Common myeloid progenitor, CD34-positive (primary cell): ENCODE measurements around the gene BIRC7.
A peak's percentile ranks its signal among the peaks of the same experiment; 100 is the strongest.

Experiments used
- CTCF ChIA-PET: fragments of 350-600 bp; sonication (Branson Sonifier 250); formaldehyde crosslinking; loops from one replicate; lab custom pipeline; 2021; ENCODE audit warnings: antibody characterized with exemption; lab: Charles Lee
- POLR2A ChIA-PET: fragments of 350-600 bp; sonication (Branson Sonifier 250); formaldehyde crosslinking; loops from one replicate; lab custom pipeline; 2021; ENCODE audit warnings: antibody characterized with exemption; lab: Charles Lee
- DNase-seq, 3 donors: peaks; one replicate each; pipeline versions ENCODE4 v3.0.0 to v3.0.0-alpha.2; 2013
- H3K27ac ChIP-seq, 2 experiments: 1 replicate in 1 of 2; 2 replicates in 1 of 2; pipeline ENCODE4 v1.7.0; 2013; ENCODE audit warnings: inconsistent platforms in 2 of 2, low read length in 2 of 2, mild to moderate bottlenecking in 2 of 2, low read depth in 1 of 2, moderate library complexity in 1 of 2; ENCODE audit not compliant: severe bottlenecking in 2 of 2, insufficient read depth in 1 of 2, poor library complexity in 1 of 2
- H3K27me3 ChIP-seq, 5 experiments: replicated peaks in 2 of 5; 1 replicate in 3 of 5; 2 replicates in 2 of 5; pipeline versions ENCODE4 v1.6.1 to v1.7.0; 2013; ENCODE audit warnings: low read length in 4 of 5, mild to moderate bottlenecking in 2 of 5, moderate library complexity in 2 of 5, inconsistent platforms in 1 of 5; ENCODE audit not compliant: insufficient read depth in 5 of 5, control insufficient read depth in 4 of 5
- H3K36me3 ChIP-seq, 4 experiments: 1 replicate in 2 of 4; 2 replicates in 2 of 4; pipeline versions ENCODE4 v1.6.1 to v1.7.0; 2013; ENCODE audit warnings: low read length in 3 of 4, control low read depth in 1 of 4, mild to moderate bottlenecking in 1 of 4; ENCODE audit not compliant: control insufficient read depth in 4 of 4, insufficient read depth in 4 of 4
- H3K4me1 ChIP-seq, 4 experiments: 1 replicate in 3 of 4; 2 replicates in 1 of 4; pipeline versions ENCODE4 v1.6.1 to v1.7.1; 2013; ENCODE audit warnings: low read length in 3 of 4, mild to moderate bottlenecking in 3 of 4, control low read depth in 1 of 4, inconsistent platforms in 1 of 4, moderate library complexity in 1 of 4; ENCODE audit not compliant: control insufficient read depth in 4 of 4, insufficient read depth in 4 of 4; ENCODE audit errors: control extremely low read depth in 1 of 4
- H3K4me3 ChIP-seq, 7 experiments: 1 replicate in 4 of 7; 2 replicates in 3 of 7; pipeline versions ENCODE4 v1.5.1 to v1.7.0; 2013; ENCODE audit warnings: mild to moderate bottlenecking in 7 of 7, low read length in 6 of 7, moderate library complexity in 6 of 7, inconsistent platforms in 2 of 7, low read depth in 2 of 7, control low read depth in 1 of 7; ENCODE audit not compliant: insufficient read depth in 4 of 7, control insufficient read depth in 1 of 7; ENCODE audit errors: extremely low read depth in 1 of 7
- H3K9me3 ChIP-seq, 5 experiments: 1 replicate in 4 of 5; 2 replicates in 1 of 5; pipeline versions ENCODE4 v1.6.1 to v1.7.1; 2013; ENCODE audit warnings: low read length in 4 of 5, mild to moderate bottlenecking in 2 of 5, inconsistent platforms in 1 of 5, low read depth in 1 of 5, moderate library complexity in 1 of 5; ENCODE audit not compliant: control insufficient read depth in 4 of 5, insufficient read depth in 2 of 5; ENCODE audit errors: control extremely low read depth in 1 of 5
- WGBS: methylation state at CpG from one replicate; pipeline ENCODE4 v1.1.5; 2013; ENCODE audit not compliant: insufficient coverage; 5-methylcytosine and 5-hydroxymethylcytosine counted together

BIRC7 gene

GRCh38 chr20:63253065-63253437 is 17.3 kb downstream of the BIRC7 start:
- Histone ChIP-seq H3K27me3 (peaks cover 7 to 93% (median 38%) of the 10 kb centered on the region in 5 experiments), H3K4me1 (peaks cover 0 to 16% (median 5%) of the 10 kb centered on the region in 4 experiments), H3K4me3 (no peak overlapping the region), H3K27ac (no peak overlapping the region), H3K9me3 (peaks cover 0 to 3% (median 0%) of the 10 kb centered on the region in 5 experiments), H3K36me3 (no peaks in the 10 kb centered on the region)
- ChIA-PET POLR2A (interaction anchor here (0.9 kb wide), 1 partner anchor 20 kb away, joined by 3 read pairs; the partner anchor contains the start of gene ARFGAP1), CTCF (interaction anchor here (1.2 kb wide), 1 partner anchor 30 kb away, joined by 9 read pairs; no protein-coding TSS in a partner anchor)
- no peak for DNase-seq
- 13% methylated on average over 12 of the region's 16 CpGs for whole genome bisulfite sequencing

GRCh38 chr20:63253438-63254231 is 17.9 kb downstream of the BIRC7 start:
- DNase-seq: peak in 2 of 3 donors; percentile 21 to 37
- ChIA-PET CTCF (interaction anchor here (0.7 to 1.2 kb wide), 2 partner anchors 28 to 31 kb away, joined by 3 to 9 read pairs; no protein-coding TSS in a partner anchor), POLR2A (interaction anchor here (0.6 to 0.9 kb wide), 2 partner anchors 9 to 19 kb away, joined by 3 read pairs; partner anchors contain the start of gene ARFGAP1)
- 0% methylated on average over 80 of the region's 89 CpGs for WGBS
- Histone ChIP-seq H3K4me1 (peaks cover 0 to 16% (median 5%) of the 10 kb centered on the region in 4 experiments), H3K27ac (no peak overlapping the region), H3K4me3 (peak overlapping the region in 1 of 7 experiments; percentile 26), H3K36me3 (no peaks in the 10 kb centered on the region), H3K9me3 (peaks cover 0 to 3% (median 0%) of the 10 kb centered on the region in 5 experiments), H3K27me3 (peaks cover 7 to 93% (median 43%) of the 10 kb centered on the region in 5 experiments)

- no peak for DNase-seq
- H3K27me3 ChIP-seq: peaks cover 7 to 93% (median 40%) of the 10 kb centered on the region in 5 experiments
- H3K36me3 ChIP-seq: no peaks in the 10 kb centered on the region
- H3K27ac ChIP-seq: no peak within 1 kb of the TSS
- POLR2A ChIA-PET: interaction anchor here (0.6 kb wide), 1 partner anchor 10 kb away, joined by 3 read pairs; no protein-coding TSS in a partner anchor
- peak within 1 kb of the TSS in 1 of 7 experiments; percentile 26 for H3K4me3 ChIP-seq
- 1% methylated on average over 25 of the region's 46 CpGs for WGBS
- CTCF ChIA-PET: interaction anchor here (0.7 to 1.2 kb wide), 2 partner anchors 29 to 31 kb away, joined by 3 to 9 read pairs; no protein-coding TSS in a partner anchor
- peaks cover 0 to 16% (median 5%) of the 10 kb centered on the region in 4 experiments for H3K4me1 ChIP-seq
- peaks cover 0 to 3% (median 0%) of the 10 kb centered on the region in 5 experiments for H3K9me3 ChIP-seq
Observed at GRCh38 chr20:63254232-63254605, 18.5 kb downstream of the BIRC7 start, which contains the start of gene NKAIN4. TSS of gene NKAIN4 (minus strand) at chr20:63254463. CDS start at chr20:63254450, 13 bp downstream.

GRCh38 chr20:63254606-63255384 is 19.1 kb downstream of the BIRC7 start:
- no peak overlapping the region for H3K27ac ChIP-seq
- H3K27me3 ChIP-seq: peaks cover 7 to 93% (median 39%) of the 10 kb centered on the region in 5 experiments
- peaks cover 0 to 16% (median 5%) of the 10 kb centered on the region in 4 experiments for H3K4me1 ChIP-seq
- CTCF ChIA-PET: interaction anchor here (1.0 kb wide), 1 partner anchor 12 kb away, joined by 3 read pairs; no protein-coding TSS in a partner anchor
- no peak overlapping the region for H3K4me3 ChIP-seq
- no peak for DNase-seq
- WGBS: 7% methylated on average over 44 of the region's 56 CpGs
- POLR2A ChIA-PET: no interaction called here
- H3K36me3 ChIP-seq: no peaks in the 10 kb centered on the region
- peaks cover 0 to 3% (median 0%) of the 10 kb centered on the region in 5 experiments for H3K9me3 ChIP-seq

- WGBS: 61% methylated on average over 23 of the region's 31 CpGs
- Histone ChIP-seq H3K27me3 (peaks cover 7 to 93% (median 38%) of the 10 kb centered on the region in 5 experiments), H3K27ac (no peak overlapping the region), H3K36me3 (no peaks in the 10 kb centered on the region), H3K4me3 (no peak overlapping the region), H3K4me1 (peaks cover 0 to 16% (median 5%) of the 10 kb centered on the region in 4 experiments), H3K9me3 (peaks cover 0 to 3% (median 0%) of the 10 kb centered on the region in 5 experiments)
- CTCF ChIA-PET: interaction anchor here (1.0 to 1.3 kb wide), 3 partner anchors 10 to 38 kb away, joined by 3 read pairs; no protein-coding TSS in a partner anchor
- POLR2A ChIA-PET: no interaction called here
- DNase-seq: no peak
Observed at GRCh38 chr20:63255931-63256704, 20.4 kb downstream of the BIRC7 start.

- no peaks in the 10 kb centered on the region for H3K36me3 ChIP-seq
Observed at GRCh38 chr20:63256954-63257353, 21.2 kb downstream of the BIRC7 start.

More at GRCh38 chr20:63256954-63257353, 21.2 kb downstream of the BIRC7 start:
- ChIA-PET POLR2A (no interaction called here), CTCF (interaction anchor here (1.3 kb wide), 1 partner anchor 9 kb away, joined by 3 read pairs; no protein-coding TSS in a partner anchor)
- Histone ChIP-seq H3K27ac (no peak overlapping the region), H3K4me3 (no peak overlapping the region), H3K4me1 (peaks cover 0 to 16% (median 5%) of the 10 kb centered on the region in 4 experiments), H3K27me3 (peaks cover 7 to 97% (median 37%) of the 10 kb centered on the region in 5 experiments), H3K9me3 (peaks cover 0 to 3% (median 0%) of the 10 kb centered on the region in 5 experiments)
- 93% methylated on average over 4 of the region's 4 CpGs for WGBS
- DNase-seq: no peak
